HCEC 1CT (cell line): ENCODE results near the gene RAB3IL1.
A peak's percentile ranks its signal among the peaks of the same experiment; 100 is the strongest.

ENCODE experiments used
- DNase-seq: peaks from one replicate; pipeline ENCODE4 v3.0.0-alpha.2; 2017

The RAB3IL1 gene

GRCh38 chr11:61952882-61953281 lies 35.5 kb upstream of the RAB3IL1 start:
- DNase-seq: no peak

- DNase-seq: no peak
Measured at GRCh38 chr11:61951484-61952135, 34.2 kb upstream of the RAB3IL1 start.

- no peak for DNase-seq
Measured at GRCh38 chr11:61950035-61950547, 32.7 kb upstream of the RAB3IL1 start, which contains the start of gene BEST1. Gene BEST1, plus strand, starts transcription at chr11:61950351. Its CDS starts 1,456 bp downstream, at chr11:61951807.

GRCh38 chr11:61949169-61950034 lies 32.0 kb upstream of the RAB3IL1 start:
- DNase-seq: peak; percentile 79

GRCh38 chr11:61948505-61948904 lies 31.1 kb upstream of the RAB3IL1 start:
- DNase-seq: no peak

GRCh38 chr11:61947486-61948210 lies 30.3 kb upstream of the RAB3IL1 start:
- peak; percentile 81 for DNase-seq

GRCh38 chr11:61946894-61947293 lies 29.5 kb upstream of the RAB3IL1 start:
- no peak for DNase-seq

- DNase-seq: no peak
Measured at GRCh38 chr11:61945191-61945590, 27.8 kb upstream of the RAB3IL1 start.

- DNase-seq: no peak
Measured at GRCh38 chr11:61940466-61940865, 23.1 kb upstream of the RAB3IL1 start.

- no peak for DNase-seq
Measured at GRCh38 chr11:61935861-61936260, 18.5 kb upstream of the RAB3IL1 start.

GRCh38 chr11:61930933-61931332 lies 13.6 kb upstream of the RAB3IL1 start:
- no peak for DNase-seq

- DNase-seq: peak; percentile 30
Measured at GRCh38 chr11:61928606-61929005, 11.2 kb upstream of the RAB3IL1 start.

- DNase-seq: no peak
Measured at GRCh38 chr11:61927501-61927900, 10.1 kb upstream of the RAB3IL1 start.

- DNase-seq: no peak
Measured at GRCh38 chr11:61926235-61926634, 8.9 kb upstream of the RAB3IL1 start.

GRCh38 chr11:61925736-61926135 lies 8.4 kb upstream of the RAB3IL1 start:
- no peak for DNase-seq

GRCh38 chr11:61924064-61924455 lies 6.7 kb upstream of the RAB3IL1 start:
- no peak for DNase-seq

- DNase-seq: peak; percentile 22
Measured at GRCh38 chr11:61923166-61924063, 6.0 kb upstream of the RAB3IL1 start.

GRCh38 chr11:61922539-61922938 lies 5.2 kb upstream of the RAB3IL1 start:
- DNase-seq: peak; percentile 37

- DNase-seq: no peak
Measured at GRCh38 chr11:61921446-61921845, 4.1 kb upstream of the RAB3IL1 start.

- no peak for DNase-seq
Measured at GRCh38 chr11:61919705-61920631, 2.6 kb upstream of the RAB3IL1 start.
